GM20000 (cell line): ENCODE measurements around the gene JMJD6.
A peak's percentile ranks its signal among the peaks of the same experiment; 100 is the strongest.

ENCODE experiments used
- DNase-seq: peaks from one replicate; pipeline ENCODE4 v3.0.0; 2012; ENCODE audit warnings: low spot score
- CTCF ChIP-seq: IDR thresholded peaks from 2 replicates; pipeline ENCODE4 v1.5.1; 2012; ENCODE audit warnings: mild to moderate bottlenecking, control low read depth; ENCODE audit errors: extremely low read depth, missing control alignments

JMJD6 gene

GRCh38 chr17:76677406-76677805, 49.0 kb downstream of the JMJD6 start:
- TF ChIP-seq CTCF = no peak
- DNase-seq = no peak

GRCh38 chr17:76676629-76677028, 49.8 kb downstream of the JMJD6 start:
- no peak for TF ChIP-seq CTCF
- DNase-seq = no peak

- DNase-seq = no peak
- no peak for TF ChIP-seq CTCF
These were observed 50.8 kb downstream of the JMJD6 start for GRCh38 chr17:76675648-76676047.

- TF ChIP-seq CTCF = no peak
- DNase-seq = peak; percentile 2
These were observed 51.8 kb downstream of the JMJD6 start for GRCh38 chr17:76674600-76674999.

GRCh38 chr17:76673729-76674128, 52.7 kb downstream of the JMJD6 start:
- TF ChIP-seq CTCF = no peak
- peak; percentile 1 for DNase-seq

GRCh38 chr17:76672892-76673291, 53.5 kb downstream of the JMJD6 start:
- no peak for TF ChIP-seq CTCF
- no peak for DNase-seq

- no peak for DNase-seq
These were observed 54.0 kb downstream of the JMJD6 start for GRCh38 chr17:76672270-76672851.

More at GRCh38 chr17:76672270-76672851, 54.0 kb downstream of the JMJD6 start:
- no peak for TF ChIP-seq CTCF
